Suprapubic skin (tissue), 3 donors: ENCODE measurements around the gene CFAP99.

Source experiments
- POLR2A ChIP-seq, 2 donors: fragments of 450-650 bp; IDR thresholded peaks; one replicate each; pipeline ENCODE4 v1.6.1; 2017; ENCODE audit warnings: antibody characterized with exemption in 2 of 2, mild to moderate bottlenecking in 2 of 2, moderate library complexity in 2 of 2
- TF ChIP-seq, protein P1 (sequence below), 2 donors: fragments of 200-600 bp in 1 of 2; fragments of 450-650 bp in 1 of 2; sonication (generic) in 1 of 2; IDR thresholded peaks; one replicate each; pipeline ENCODE4 v1.5.1; 2016 to 2019; ENCODE audit warnings: antibody characterized with exemption in 2 of 2, mild to moderate bottlenecking in 1 of 2, moderate library complexity in 1 of 2

GRCh38 chr4:2462992-2463762, 44.4 kb downstream of the CFAP99 start:
- TF ChIP-seq POLR2A (IDR thresholded peaks at IDR 0.05): no peak
- TF ChIP-seq, protein P1, sequence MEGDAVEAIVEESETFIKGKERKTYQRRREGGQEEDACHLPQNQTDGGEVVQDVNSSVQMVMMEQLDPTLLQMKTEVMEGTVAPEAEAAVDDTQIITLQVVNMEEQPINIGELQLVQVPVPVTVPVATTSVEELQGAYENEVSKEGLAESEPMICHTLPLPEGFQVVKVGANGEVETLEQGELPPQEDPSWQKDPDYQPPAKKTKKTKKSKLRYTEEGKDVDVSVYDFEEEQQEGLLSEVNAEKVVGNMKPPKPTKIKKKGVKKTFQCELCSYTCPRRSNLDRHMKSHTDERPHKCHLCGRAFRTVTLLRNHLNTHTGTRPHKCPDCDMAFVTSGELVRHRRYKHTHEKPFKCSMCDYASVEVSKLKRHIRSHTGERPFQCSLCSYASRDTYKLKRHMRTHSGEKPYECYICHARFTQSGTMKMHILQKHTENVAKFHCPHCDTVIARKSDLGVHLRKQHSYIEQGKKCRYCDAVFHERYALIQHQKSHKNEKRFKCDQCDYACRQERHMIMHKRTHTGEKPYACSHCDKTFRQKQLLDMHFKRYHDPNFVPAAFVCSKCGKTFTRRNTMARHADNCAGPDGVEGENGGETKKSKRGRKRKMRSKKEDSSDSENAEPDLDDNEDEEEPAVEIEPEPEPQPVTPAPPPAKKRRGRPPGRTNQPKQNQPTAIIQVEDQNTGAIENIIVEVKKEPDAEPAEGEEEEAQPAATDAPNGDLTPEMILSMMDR (IDR thresholded peaks at IDR 0.05): no peak
